Osteoblast (primary cell): ENCODE measurements around the gene EZH1. TPM values are rescaled to one million over a fixed set of nuclear protein-coding genes. Genes with fewer than 3 reads are reported as not detected.
A peak's percentile ranks its signal among the peaks of the same experiment; 100 is the strongest.

Source experiments
- DNase-seq: peaks from one replicate; pipeline ENCODE4 v3.0.0; 2011; ENCODE audit warnings: low spot score, mixed read lengths; ENCODE audit not compliant: insufficient read length; ENCODE audit errors: missing footprints
- H2AFZ ChIP-seq: 2 replicates; pipeline ENCODE4 v1.6.0; 2011; ENCODE audit warnings: mild to moderate bottlenecking, low read length
- H3K27ac ChIP-seq: 2 replicates; pipeline ENCODE4 v1.5.1; 2011; ENCODE audit warnings: mild to moderate bottlenecking, low read depth, low read length, moderate library complexity
- H3K27me3 ChIP-seq: 2 replicates; pipeline ENCODE4 v1.6.0; 2012; ENCODE audit warnings: mild to moderate bottlenecking, control low read depth, inconsistent platforms, low read length, moderate library complexity; ENCODE audit not compliant: insufficient read depth
- H3K36me3 ChIP-seq: 2 replicates; pipeline ENCODE4 v1.5.1; 2011; ENCODE audit warnings: mild to moderate bottlenecking, low read length, control low read depth, moderate library complexity; ENCODE audit not compliant: insufficient read depth
- H3K4me1 ChIP-seq: 2 replicates; pipeline ENCODE4 v1.5.1; 2011; ENCODE audit warnings: mild to moderate bottlenecking, low read length, control low read depth, moderate library complexity; ENCODE audit not compliant: insufficient read depth
- H3K4me2 ChIP-seq: 2 replicates; pipeline ENCODE4 v1.6.0; 2011; ENCODE audit warnings: mild to moderate bottlenecking, low read length; ENCODE audit not compliant: insufficient read depth
- H3K4me3 ChIP-seq: fragments of 200-600 bp; sonication (generic); 3 replicates; pipeline ENCODE4 v1.5.1; 2012; ENCODE audit warnings: mild to moderate bottlenecking, low read length, inconsistent platforms; ENCODE audit not compliant: insufficient read depth
- H3K79me2 ChIP-seq: 2 replicates; pipeline ENCODE4 v1.6.0; 2012; ENCODE audit warnings: mild to moderate bottlenecking, low read length, control low read depth, inconsistent platforms; ENCODE audit not compliant: insufficient read depth
- H3K9me3 ChIP-seq: 2 replicates; pipeline ENCODE4 v1.5.1; 2011; ENCODE audit warnings: low read depth, low read length, control low read depth
- H4K20me1 ChIP-seq: 2 replicates; pipeline ENCODE4 v1.6.0; 2012; ENCODE audit warnings: mild to moderate bottlenecking, low read length, control low read depth; ENCODE audit not compliant: insufficient read depth
- total RNA-seq: library from RNA; depleted of rRNA; stranded (reverse); fragments of >200 nt; gene quantifications from 2 replicates; pipeline ENCODE4 v1.2.3, GENCODE V29; 2012
- TF ChIP-seq, protein P1 (sequence below): IDR thresholded peaks from 2 replicates; pipeline ENCODE4 v1.5.1; 2011; ENCODE audit warnings: mild to moderate bottlenecking, low read depth, low read length, moderate library complexity; ENCODE audit errors: extremely low read depth

EZH1 gene
- total RNA-seq, 1 donor, result 30.8 TPM

DNA sequence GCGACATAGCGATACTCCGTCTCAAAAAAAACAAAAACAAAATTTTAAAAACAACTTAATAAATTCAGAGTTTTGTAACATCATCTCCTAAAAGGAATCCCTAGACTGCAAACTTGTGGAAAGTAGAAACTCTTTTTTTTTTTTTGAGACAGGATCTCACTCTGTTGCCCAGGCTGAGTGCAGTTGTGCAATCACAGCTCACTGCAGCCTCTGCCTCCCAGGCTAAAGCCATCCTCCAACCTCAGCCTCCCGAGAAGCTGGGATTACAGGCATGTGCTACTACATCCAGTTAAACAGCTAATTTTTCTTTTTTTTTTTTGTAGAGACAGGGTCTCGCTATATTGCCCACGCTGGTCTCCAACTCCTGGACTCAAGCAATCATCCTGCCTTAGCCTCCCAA, 19.7 kb downstream of the EZH1 start:
- no peaks in the 10 kb centered on the region for H3K27me3 ChIP-seq

DNA sequence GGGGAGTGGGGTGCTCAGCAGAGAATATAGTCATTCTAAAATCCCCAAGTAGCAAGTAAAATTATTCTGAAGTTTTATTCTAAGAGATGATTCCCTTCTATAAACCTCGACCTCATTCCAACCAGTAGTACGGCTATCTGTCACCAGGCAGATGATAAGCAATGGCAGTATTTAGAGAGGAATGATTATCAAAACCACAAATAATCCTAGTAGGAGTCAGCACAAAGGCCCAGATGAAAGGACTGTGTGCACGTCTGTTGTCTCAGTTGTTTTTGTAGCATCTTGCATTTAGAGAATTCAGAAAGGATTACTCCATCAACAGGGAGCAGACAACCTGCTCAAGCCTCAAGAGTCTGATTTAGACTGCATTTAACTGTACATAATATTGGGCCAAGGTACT, 21.2 kb downstream of the EZH1 start:
- H3K4me2 ChIP-seq, result no peak overlapping the region
- no peaks in the 10 kb centered on the region for H3K27me3 ChIP-seq
- H3K79me2 ChIP-seq, result no peaks in the 10 kb centered on the region
- no peaks in the 10 kb centered on the region for H3K4me1 ChIP-seq
- H3K36me3 ChIP-seq, result peaks cover 55% of the 10 kb centered on the region
- DNase-seq, result no peak
- no peak overlapping the region for H2AFZ ChIP-seq
- H4K20me1 ChIP-seq, result peaks cover 4% of the 10 kb centered on the region
- H3K4me3 ChIP-seq, result no peak overlapping the region
- H3K9me3 ChIP-seq, result no peaks in the 10 kb centered on the region
- no peak overlapping the region for H3K27ac ChIP-seq
- TF ChIP-seq, protein P1, sequence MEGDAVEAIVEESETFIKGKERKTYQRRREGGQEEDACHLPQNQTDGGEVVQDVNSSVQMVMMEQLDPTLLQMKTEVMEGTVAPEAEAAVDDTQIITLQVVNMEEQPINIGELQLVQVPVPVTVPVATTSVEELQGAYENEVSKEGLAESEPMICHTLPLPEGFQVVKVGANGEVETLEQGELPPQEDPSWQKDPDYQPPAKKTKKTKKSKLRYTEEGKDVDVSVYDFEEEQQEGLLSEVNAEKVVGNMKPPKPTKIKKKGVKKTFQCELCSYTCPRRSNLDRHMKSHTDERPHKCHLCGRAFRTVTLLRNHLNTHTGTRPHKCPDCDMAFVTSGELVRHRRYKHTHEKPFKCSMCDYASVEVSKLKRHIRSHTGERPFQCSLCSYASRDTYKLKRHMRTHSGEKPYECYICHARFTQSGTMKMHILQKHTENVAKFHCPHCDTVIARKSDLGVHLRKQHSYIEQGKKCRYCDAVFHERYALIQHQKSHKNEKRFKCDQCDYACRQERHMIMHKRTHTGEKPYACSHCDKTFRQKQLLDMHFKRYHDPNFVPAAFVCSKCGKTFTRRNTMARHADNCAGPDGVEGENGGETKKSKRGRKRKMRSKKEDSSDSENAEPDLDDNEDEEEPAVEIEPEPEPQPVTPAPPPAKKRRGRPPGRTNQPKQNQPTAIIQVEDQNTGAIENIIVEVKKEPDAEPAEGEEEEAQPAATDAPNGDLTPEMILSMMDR, result no peak

More for the DNA sequence above, 19.7 kb downstream of the EZH1 start:
- Histone ChIP-seq H3K9me3 (no peaks in the 10 kb centered on the region), H3K27ac (no peak overlapping the region), H4K20me1 (peaks cover 4% of the 10 kb centered on the region), H3K36me3 (peaks cover 40% of the 10 kb centered on the region), H3K4me1 (no peaks in the 10 kb centered on the region), H3K4me2 (no peak overlapping the region), H3K4me3 (no peak overlapping the region), H3K79me2 (no peaks in the 10 kb centered on the region), H2AFZ (no peak overlapping the region)
- TF ChIP-seq, protein P1, result no peak
- no peak for DNase-seq

DNA sequence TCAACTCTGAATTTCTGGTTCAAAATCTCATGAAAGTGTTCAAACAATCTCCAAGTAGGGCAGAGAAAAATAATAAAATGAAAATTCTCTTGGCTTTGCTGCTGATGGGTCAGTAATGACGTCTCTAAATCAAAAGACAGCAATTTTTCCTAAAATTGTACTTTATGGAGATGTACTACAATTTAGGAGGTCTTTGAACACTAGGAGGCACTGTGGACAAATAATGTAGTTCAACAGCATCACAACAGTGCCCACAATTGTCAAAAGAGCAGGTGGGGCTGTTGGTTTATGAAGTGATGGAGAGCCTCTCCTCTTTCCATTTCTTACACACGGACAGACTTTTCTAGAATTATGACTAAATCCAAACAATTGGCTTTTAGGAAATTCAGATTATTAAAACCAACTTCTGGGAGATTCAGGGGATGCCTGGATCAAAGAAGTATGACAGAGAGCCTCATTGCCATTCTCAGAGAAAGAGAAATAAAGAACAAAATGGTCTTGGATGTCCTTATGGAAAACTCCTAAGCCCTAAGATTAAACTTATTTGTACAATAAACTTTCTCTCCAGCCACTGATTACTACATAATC, 23.8 kb downstream of the EZH1 start:
- Histone ChIP-seq H3K4me3 (no peak overlapping the region), H3K27ac (no peak overlapping the region), H3K36me3 (peaks cover 69% of the 10 kb centered on the region), H3K4me1 (no peaks in the 10 kb centered on the region), H3K27me3 (no peaks in the 10 kb centered on the region), H2AFZ (no peak overlapping the region), H3K79me2 (no peaks in the 10 kb centered on the region), H4K20me1 (peaks cover 4% of the 10 kb centered on the region), H3K9me3 (no peaks in the 10 kb centered on the region), H3K4me2 (no peak overlapping the region)
- peak; percentile 88 for DNase-seq
- TF ChIP-seq, protein P1, result peak; percentile 74

DNA sequence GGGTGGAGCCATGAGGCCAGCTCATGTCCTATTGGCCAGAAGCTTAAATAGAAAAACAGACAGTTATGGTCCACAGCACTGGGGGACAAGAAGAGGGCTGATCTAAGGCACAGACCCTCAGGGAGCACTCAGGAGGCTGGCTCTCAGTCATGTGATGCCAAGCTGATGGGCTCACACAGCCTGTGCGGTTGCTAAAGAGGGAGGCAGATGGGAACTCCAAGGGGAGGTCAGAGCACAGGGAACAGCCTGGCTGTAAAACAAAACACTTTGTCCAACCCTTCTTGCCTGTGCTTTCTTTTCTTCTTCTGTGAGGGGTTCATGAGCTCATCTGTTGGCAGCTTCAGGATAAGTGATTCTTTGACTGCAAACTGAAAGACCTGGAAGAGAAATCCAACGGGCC, 35.3 kb downstream of the EZH1 start:
- no peak overlapping the region for H3K4me3 ChIP-seq
- no peak for DNase-seq
- no peak overlapping the region for H3K4me2 ChIP-seq
- H3K79me2 ChIP-seq, result no peaks in the 10 kb centered on the region
- peaks cover 79% of the 10 kb centered on the region for H3K36me3 ChIP-seq
- H3K4me1 ChIP-seq, result no peaks in the 10 kb centered on the region
- no peaks in the 10 kb centered on the region for H4K20me1 ChIP-seq
- no peak overlapping the region for H3K27ac ChIP-seq
- no peaks in the 10 kb centered on the region for H3K27me3 ChIP-seq
- TF ChIP-seq, protein P1, result no peak
- H2AFZ ChIP-seq, result no peak overlapping the region
- H3K9me3 ChIP-seq, result no peaks in the 10 kb centered on the region
